H9 (cell line): ENCODE data around the gene SEMA4A. TPM values are rescaled to one million over a fixed set of nuclear protein-coding genes. Genes with fewer than 3 reads are reported as not detected.
A peak's percentile ranks its signal among the peaks of the same experiment; 100 is the strongest.

Experiments
- DNase-seq: peaks from one replicate; pipeline ENCODE4 v3.0.0-alpha.2; 2017
- H2AFZ ChIP-seq: one replicate; pipeline ENCODE4 v1.6.1; 2013; ENCODE audit warnings: mild to moderate bottlenecking, low read length, control low read depth, moderate library complexity
- H2AK5ac ChIP-seq: 2 replicates; pipeline ENCODE4 v1.6.1; 2013; ENCODE audit warnings: low read length, control low read depth, mixed read lengths; ENCODE audit not compliant: insufficient read length
- H2BK120ac ChIP-seq: one replicate; pipeline ENCODE4 v1.6.1; 2013; ENCODE audit warnings: low read depth, mild to moderate bottlenecking, low read length, control low read depth, inconsistent platforms; ENCODE audit not compliant: poor library complexity, severe bottlenecking
- H2BK12ac ChIP-seq: 2 replicates; pipeline ENCODE4 v1.6.1; 2013; ENCODE audit warnings: low read length, control low read depth, mixed read lengths, low read depth; ENCODE audit not compliant: insufficient read length
- H2BK15ac ChIP-seq: 2 replicates; pipeline ENCODE4 v1.6.1; 2013; ENCODE audit warnings: low read depth, low read length, control low read depth
- H2BK20ac ChIP-seq: one replicate; pipeline ENCODE4 v1.6.1; 2013; ENCODE audit warnings: low read depth, mild to moderate bottlenecking, low read length, control low read depth, inconsistent platforms; ENCODE audit not compliant: poor library complexity, severe bottlenecking
- H2BK5ac ChIP-seq: 2 replicates; pipeline ENCODE4 v1.6.1; 2013; ENCODE audit warnings: low read length, control low read depth, mixed read lengths; ENCODE audit not compliant: insufficient read length
- H3K14ac ChIP-seq: 2 replicates; pipeline ENCODE4 v1.6.1; 2013; ENCODE audit warnings: low read length, control low read depth; ENCODE audit not compliant: insufficient read depth
- H3K18ac ChIP-seq: 2 replicates; pipeline ENCODE4 v1.6.1; 2013; ENCODE audit warnings: low read depth, mild to moderate bottlenecking, mixed read lengths, low read length, control low read depth; ENCODE audit not compliant: insufficient read length
- H3K23ac ChIP-seq: 2 replicates; pipeline ENCODE4 v1.6.1; 2013; ENCODE audit warnings: low read length, control low read depth, mixed read lengths, low read depth; ENCODE audit not compliant: insufficient read length
- H3K23me2 ChIP-seq: 2 replicates; pipeline ENCODE4 v1.6.1; 2013; ENCODE audit warnings: low read depth, mild to moderate bottlenecking, mixed read lengths, low read length, control low read depth; ENCODE audit not compliant: insufficient read length, poor library complexity, severe bottlenecking
- H3K27ac ChIP-seq: 2 replicates; pipeline ENCODE4 v1.5.1; 2013; ENCODE audit warnings: low read length, control low read depth, mixed read lengths, low read depth; ENCODE audit not compliant: insufficient read length
- H3K27me3 ChIP-seq: 2 replicates; pipeline ENCODE4 v1.6.1; 2013; ENCODE audit warnings: low read length, control low read depth, inconsistent platforms; ENCODE audit not compliant: insufficient read depth
- H3K4ac ChIP-seq: 2 replicates; pipeline ENCODE4 v1.6.1; 2013; ENCODE audit warnings: low read depth, mild to moderate bottlenecking, control low read depth, inconsistent platforms, low read length, moderate library complexity
- H3K4me1 ChIP-seq: 2 replicates; pipeline ENCODE4 v1.6.1; 2013; ENCODE audit warnings: low read length, control low read depth, inconsistent platforms; ENCODE audit not compliant: insufficient read depth
- H3K4me2 ChIP-seq: 2 replicates; pipeline ENCODE4 v1.6.1; 2013; ENCODE audit warnings: low read length, control low read depth, mixed read lengths; ENCODE audit not compliant: insufficient read length, insufficient read depth
- H3K56ac ChIP-seq: 2 replicates; pipeline ENCODE4 v1.6.1; 2013; ENCODE audit warnings: low read depth, mild to moderate bottlenecking, mixed read lengths, low read length, control low read depth; ENCODE audit not compliant: insufficient read length
- H3K79me1 ChIP-seq: 2 replicates; pipeline ENCODE4 v1.6.1; 2013; ENCODE audit warnings: low read depth, mild to moderate bottlenecking, moderate library complexity, low read length, control low read depth, inconsistent platforms; ENCODE audit not compliant: insufficient read depth, poor library complexity, severe bottlenecking
- H3K79me2 ChIP-seq: 2 replicates; pipeline ENCODE4 v1.6.1; 2013; ENCODE audit warnings: low read length, control low read depth, inconsistent platforms; ENCODE audit not compliant: insufficient read depth
- H3K9ac ChIP-seq: 2 replicates; pipeline ENCODE4 v1.6.1; 2013; ENCODE audit warnings: low read length, control low read depth, mixed read lengths; ENCODE audit not compliant: insufficient read length; ENCODE audit errors: extremely low read depth
- H3K9me3 ChIP-seq: one replicate; pipeline ENCODE4 v1.6.1; 2013; ENCODE audit warnings: low read depth, low read length, inconsistent platforms; ENCODE audit not compliant: control insufficient read depth
- H3T11ph ChIP-seq: one replicate; pipeline ENCODE4 v1.6.1; 2013; ENCODE audit warnings: mild to moderate bottlenecking, low read length, control low read depth, inconsistent platforms
- H4K20me1 ChIP-seq: one replicate; pipeline ENCODE4 v1.6.1; 2013; ENCODE audit not compliant: control insufficient read depth, insufficient read length, insufficient read depth
- H4K5ac ChIP-seq: 2 replicates; pipeline ENCODE4 v1.6.1; 2013; ENCODE audit warnings: low read depth, mild to moderate bottlenecking, mixed read lengths, low read length, control low read depth; ENCODE audit not compliant: insufficient read length
- H4K8ac ChIP-seq: replicated peaks from 2 replicates; pipeline ENCODE4 v1.6.1; 2013; ENCODE audit warnings: low read length, control low read depth, mixed read lengths, low read depth; ENCODE audit not compliant: insufficient read length
- H4K91ac ChIP-seq: 2 replicates; pipeline ENCODE4 v1.6.1; 2013; ENCODE audit warnings: low read depth, mild to moderate bottlenecking, moderate library complexity, mixed read lengths, low read length, control low read depth; ENCODE audit not compliant: insufficient read length
- H3K27ac Mint-ChIP-seq, 3 experiments: 2 replicates in 2 of 3; 3 replicates in 1 of 3; pipeline ENCODE4 v1.8.0; 2020 to 2021; ENCODE audit warnings: mixed read lengths in 3 of 3, mild to moderate bottlenecking in 1 of 3, moderate library complexity in 1 of 3
- H3K27me3 Mint-ChIP-seq: 2 replicates; pipeline ENCODE4 v1.8.0; 2021; ENCODE audit warnings: low read depth, mild to moderate bottlenecking, moderate library complexity, mixed read lengths
- H3K36me3 Mint-ChIP-seq, 3 experiments: 2 replicates in 2 of 3; 3 replicates in 1 of 3; pipeline ENCODE4 v1.8.0; 2020 to 2021; ENCODE audit warnings: low read depth in 3 of 3, mixed read lengths in 3 of 3; ENCODE audit not compliant: insufficient read depth in 1 of 3
- H3K4me1 Mint-ChIP-seq, 2 experiments: 2 replicates each; pipeline ENCODE4 v1.8.0; 2020; ENCODE audit warnings: mixed read lengths in 2 of 2
- H3K4me3 Mint-ChIP-seq, 2 experiments: 2 replicates in 1 of 2; 3 replicates in 1 of 2; pipeline ENCODE4 v1.8.0; 2020 to 2021; ENCODE audit warnings: mild to moderate bottlenecking in 2 of 2, mixed read lengths in 2 of 2, moderate library complexity in 1 of 2
- H3K9me3 Mint-ChIP-seq, 2 experiments: 2 replicates in 1 of 2; 3 replicates in 1 of 2; pipeline ENCODE4 v1.8.0; 2020; ENCODE audit warnings: mild to moderate bottlenecking in 2 of 2, mixed read lengths in 2 of 2, moderate library complexity in 1 of 2
- WGBS: extraction: QIAGEN DNeasy Blood & Tissue Kit; methylation state at CpG from one replicate; pipeline ENCODE4 v1.1.7; 2013; ENCODE audit warnings: missing lambda C conversion rate, low lambda C conversion rate, mixed read lengths; ENCODE audit not compliant: insufficient read length; ENCODE audit errors: extremely low coverage; 5-methylcytosine and 5-hydroxymethylcytosine counted together
- total RNA-seq: library from RNA; stranded (reverse); gene quantifications from 2 replicates; pipeline ENCODE4 v1.2.1, GENCODE V29; 2021
- TF ChIP-seq, protein P1 (sequence below): fragments of 200-600 bp; sonication (generic); conservative IDR thresholded peaks from 3 replicates; pipeline ENCODE4 v1.8.0; 2021; ENCODE audit warnings: antibody characterized with exemption, mild to moderate bottlenecking

Gene SEMA4A
- total RNA-seq, 1 experiment from 2014 or later, result 11.1 TPM

DNA sequence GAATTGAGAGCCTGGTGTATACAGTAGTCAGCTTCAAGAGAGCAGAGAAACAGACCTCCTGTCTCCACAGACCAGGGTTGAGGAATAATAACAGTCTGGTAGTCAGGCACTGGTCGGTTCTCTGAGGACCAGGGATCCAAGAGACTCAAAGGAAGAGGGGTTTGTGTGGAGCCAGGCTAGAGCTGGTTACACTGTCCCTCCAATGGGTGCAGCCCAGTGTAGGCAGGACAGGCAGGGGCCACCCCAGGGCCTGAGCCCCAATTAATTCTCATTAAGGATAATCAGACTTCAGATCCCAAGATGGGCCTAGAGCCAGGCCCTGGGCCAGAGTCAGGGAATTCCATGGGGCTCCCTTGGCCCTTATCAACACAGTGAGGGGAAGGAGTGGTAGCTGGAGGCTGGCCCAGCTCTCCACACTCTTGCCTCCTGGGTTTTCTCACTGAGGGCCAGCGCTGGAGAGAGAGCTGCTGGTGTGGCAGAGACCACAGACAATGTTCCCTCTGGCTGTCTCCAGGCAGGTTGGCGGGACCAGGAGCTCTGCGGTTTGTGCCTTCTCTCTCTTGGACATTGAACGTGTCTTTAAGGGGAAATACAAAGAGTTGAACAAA, 9.1 kb downstream of the SEMA4A start:
- H2BK20ac ChIP-seq, result no peak overlapping the region
- no CpG with 5 or more reads among the region's 5 CpGs for WGBS
- H3K9ac ChIP-seq, result no peak overlapping the region
- H3K27me3 Mint-ChIP-seq, result no peaks in the 10 kb centered on the region
- no peak overlapping the region for H3K23ac ChIP-seq
- H4K5ac ChIP-seq, result no peak overlapping the region
- H4K91ac ChIP-seq, result no peak overlapping the region
- no peak overlapping the region for H3K27ac ChIP-seq
- H4K8ac ChIP-seq, result no peak overlapping the region
- no peak overlapping the region for H2BK12ac ChIP-seq
- H3K18ac ChIP-seq, result no peak overlapping the region
- H3K79me1 ChIP-seq, result no peaks in the 10 kb centered on the region
- H3K14ac ChIP-seq, result no peak overlapping the region
- no peaks in the 10 kb centered on the region for H3K9me3 Mint-ChIP-seq
- no peak overlapping the region for H2AK5ac ChIP-seq
- H3K9me3 ChIP-seq, result no peaks in the 10 kb centered on the region
- H2BK5ac ChIP-seq, result no peak overlapping the region
- H3K4me3 Mint-ChIP-seq, result no peak overlapping the region
- peaks cover 0 to 39% (median 14%) of the 10 kb centered on the region in 3 experiments; a peak in 5 of 7 replicates for H3K36me3 Mint-ChIP-seq
- no peaks in the 10 kb centered on the region for H4K20me1 ChIP-seq
- no peaks in the 10 kb centered on the region; the same call in 1 of the 2 replicates for H3K4me1 ChIP-seq
- H2BK15ac ChIP-seq, result no peak overlapping the region
- H3T11ph ChIP-seq, result no peak overlapping the region
- no peak overlapping the region for H3K4me2 ChIP-seq
- H2BK120ac ChIP-seq, result no peak overlapping the region
- peaks cover 20 to 22% of the 10 kb centered on the region in 2 experiments for H3K4me1 Mint-ChIP-seq
- no peak overlapping the region for H3K56ac ChIP-seq
- H3K79me2 ChIP-seq, result no peaks in the 10 kb centered on the region
- TF ChIP-seq, protein P1, sequence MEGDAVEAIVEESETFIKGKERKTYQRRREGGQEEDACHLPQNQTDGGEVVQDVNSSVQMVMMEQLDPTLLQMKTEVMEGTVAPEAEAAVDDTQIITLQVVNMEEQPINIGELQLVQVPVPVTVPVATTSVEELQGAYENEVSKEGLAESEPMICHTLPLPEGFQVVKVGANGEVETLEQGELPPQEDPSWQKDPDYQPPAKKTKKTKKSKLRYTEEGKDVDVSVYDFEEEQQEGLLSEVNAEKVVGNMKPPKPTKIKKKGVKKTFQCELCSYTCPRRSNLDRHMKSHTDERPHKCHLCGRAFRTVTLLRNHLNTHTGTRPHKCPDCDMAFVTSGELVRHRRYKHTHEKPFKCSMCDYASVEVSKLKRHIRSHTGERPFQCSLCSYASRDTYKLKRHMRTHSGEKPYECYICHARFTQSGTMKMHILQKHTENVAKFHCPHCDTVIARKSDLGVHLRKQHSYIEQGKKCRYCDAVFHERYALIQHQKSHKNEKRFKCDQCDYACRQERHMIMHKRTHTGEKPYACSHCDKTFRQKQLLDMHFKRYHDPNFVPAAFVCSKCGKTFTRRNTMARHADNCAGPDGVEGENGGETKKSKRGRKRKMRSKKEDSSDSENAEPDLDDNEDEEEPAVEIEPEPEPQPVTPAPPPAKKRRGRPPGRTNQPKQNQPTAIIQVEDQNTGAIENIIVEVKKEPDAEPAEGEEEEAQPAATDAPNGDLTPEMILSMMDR, result no peak
- peak overlapping the region in 1 of 3 experiments; percentile 68; a peak in 2 of 7 replicates for H3K27ac Mint-ChIP-seq
- peaks cover 5% of the 10 kb centered on the region for H3K23me2 ChIP-seq
- no peak overlapping the region for H3K4ac ChIP-seq
- H2AFZ ChIP-seq, result no peak overlapping the region
- H3K27me3 ChIP-seq, result no peaks in the 10 kb centered on the region
- no peak for DNase-seq
